GM21723 (cell line): ENCODE measurements around the gene AK5.
"Not testable (repeated sequence)": the region's sequence is repeated elsewhere in the genome, so short reads cannot be mapped to it uniquely, and the experiment has no call there.

Experiments
- ATAC-seq: cut with Tn5 transposase; IDR thresholded peaks from one replicate; pipeline ENCODE4 v1.9.1; 2021; ENCODE audit warnings: mild to moderate bottlenecking, moderate library complexity; ENCODE audit not compliant: unreplicated experiment

AK5 gene

GRCh38 chr1:77287535-77287934 lies 5.7 kb downstream of the AK5 start:
- no peak for ATAC-seq

- ATAC-seq, result no peak
These were observed 6.5 kb downstream of the AK5 start for GRCh38 chr1:77288275-77288674.

DNA sequence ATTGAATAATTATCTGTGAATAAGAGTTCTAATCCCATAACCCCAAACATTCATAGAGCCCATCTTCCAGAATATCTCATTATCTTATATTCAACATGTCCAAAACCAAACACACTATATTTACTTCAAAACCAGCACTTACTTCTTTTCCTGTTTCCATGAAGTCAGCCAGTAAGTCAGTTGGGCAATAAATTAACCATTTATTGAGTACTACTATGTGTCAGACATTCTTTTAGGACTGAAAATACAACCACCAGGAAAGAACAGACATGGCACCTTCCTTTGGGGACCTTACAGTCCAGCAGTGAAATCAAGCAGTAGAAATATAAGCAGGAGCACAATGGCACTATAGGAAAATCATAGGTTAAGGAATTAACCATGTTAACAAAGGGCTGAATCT lies 8.8 kb downstream of the AK5 start:
- ATAC-seq, result no peak

- no peak for ATAC-seq
These were observed 10.7 kb downstream of the AK5 start for GRCh38 chr1:77292551-77292950.

DNA sequence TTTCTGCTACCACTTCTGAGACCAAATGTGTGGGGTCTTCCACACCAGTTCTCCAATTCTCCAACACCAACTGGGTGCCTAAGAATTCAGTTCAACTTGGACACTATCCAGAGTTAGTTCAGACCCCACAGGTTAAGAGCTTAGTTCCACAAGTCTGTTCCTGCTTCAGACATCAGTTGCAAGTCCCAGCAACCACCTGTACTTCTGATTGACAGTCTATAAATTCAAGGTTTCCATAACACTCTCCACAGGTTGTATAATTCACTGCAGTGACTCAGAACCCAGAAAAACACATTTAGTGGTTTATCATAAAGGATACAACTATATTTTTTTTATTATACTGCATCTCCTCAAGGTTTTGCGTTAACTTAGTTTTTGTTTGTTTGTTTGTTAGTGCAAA lies 18.7 kb downstream of the AK5 start:
- ATAC-seq, result no peak

DNA sequence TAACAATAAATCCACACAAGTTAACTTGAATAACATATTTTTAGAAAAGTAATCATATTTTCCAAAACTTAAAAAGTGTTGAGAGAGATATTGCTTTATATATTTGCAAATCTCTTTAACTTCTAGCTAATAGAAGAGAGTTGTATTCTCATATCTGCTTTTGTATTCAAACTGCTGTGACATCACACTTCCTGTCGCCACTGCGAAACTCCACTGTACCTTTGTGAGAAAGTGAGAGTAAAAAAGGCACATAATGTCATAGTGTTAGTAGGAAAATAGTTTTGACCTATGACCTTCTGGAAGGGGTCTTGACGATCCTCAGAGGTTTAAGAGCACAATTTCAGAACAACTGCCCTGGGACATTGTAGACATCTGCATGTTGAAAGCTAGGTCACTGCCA lies 21.6 kb downstream of the AK5 start:
- ATAC-seq, result no peak

DNA sequence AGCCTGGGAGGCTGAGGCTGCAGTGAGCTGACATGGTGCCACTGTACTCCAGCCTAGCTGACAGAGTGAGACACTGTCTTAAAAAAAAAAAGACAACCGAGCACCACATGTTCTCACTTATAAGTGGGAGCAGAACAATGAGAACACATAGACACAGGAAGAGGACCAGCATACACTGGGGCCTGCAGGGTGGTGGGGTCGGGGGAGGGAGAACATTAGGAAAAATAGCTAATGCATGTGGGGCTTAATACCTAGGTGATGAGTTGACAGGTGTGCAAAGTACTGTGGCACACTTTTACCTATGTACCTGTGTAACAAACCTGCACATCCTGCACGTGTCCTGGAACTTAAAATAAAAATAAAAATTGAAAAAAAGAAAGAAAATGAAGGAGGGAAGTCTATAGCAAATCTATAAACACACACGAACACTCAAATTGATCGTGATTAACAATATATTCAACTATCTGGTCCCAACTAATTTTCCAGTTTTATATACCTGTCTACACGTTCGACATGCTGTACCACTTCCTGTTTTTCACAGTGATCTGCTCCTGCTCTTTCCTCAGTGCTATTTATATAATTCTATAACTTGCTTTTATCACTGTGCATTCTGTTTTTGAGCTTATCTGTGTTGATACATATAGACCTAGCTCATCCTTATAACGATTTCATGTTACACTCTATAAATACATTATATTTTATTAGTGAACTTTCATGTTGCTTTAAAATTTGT lies 27.2 kb downstream of the AK5 start:
- ATAC-seq, result no peak

DNA sequence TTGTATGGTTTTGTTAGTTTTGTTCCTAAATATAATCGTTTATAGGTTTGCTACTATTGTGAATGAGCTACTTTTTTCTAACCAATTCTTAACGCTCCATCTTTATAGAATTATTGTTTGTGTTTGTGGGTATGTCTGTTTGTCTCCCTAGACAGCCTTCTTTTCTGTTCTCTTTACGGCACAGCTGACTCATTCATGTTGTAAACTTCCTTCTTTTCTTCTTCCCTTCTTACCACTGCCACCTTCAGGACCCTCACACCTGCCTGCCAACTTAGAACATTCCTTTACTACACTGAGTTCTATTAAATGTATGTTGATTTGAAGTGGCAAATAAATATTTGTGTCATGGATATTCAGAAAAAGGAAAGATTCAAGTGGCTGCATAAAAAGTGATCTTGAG lies 29.1 kb downstream of the AK5 start:
- no peak for ATAC-seq

GRCh38 chr1:77312364-77312763 lies 30.5 kb downstream of the AK5 start:
- ATAC-seq, result not testable (repeated sequence)

- peak; percentile 73 for ATAC-seq
These were observed 31.7 kb downstream of the AK5 start for GRCh38 chr1:77313491-77313890.

DNA sequence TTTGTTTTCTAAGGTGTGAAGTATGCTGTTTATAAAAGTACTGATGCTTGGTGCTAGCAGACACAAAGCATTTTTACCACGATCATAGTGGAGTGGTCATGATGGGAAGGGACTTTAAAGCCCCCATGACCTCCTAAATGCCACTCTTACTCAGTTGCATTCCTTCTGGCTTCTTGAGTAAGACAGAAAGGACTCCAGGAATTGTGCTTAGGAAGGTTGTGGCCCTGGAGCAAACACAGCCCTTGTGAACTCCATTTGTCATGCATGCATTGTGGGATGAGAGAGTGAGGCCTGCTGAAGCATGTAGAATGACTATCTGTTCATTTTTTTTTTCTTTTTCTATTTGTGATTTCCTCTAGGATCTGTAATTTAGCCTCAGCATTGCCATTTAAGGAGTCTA lies 34.2 kb downstream of the AK5 start:
- ATAC-seq, result no peak

DNA sequence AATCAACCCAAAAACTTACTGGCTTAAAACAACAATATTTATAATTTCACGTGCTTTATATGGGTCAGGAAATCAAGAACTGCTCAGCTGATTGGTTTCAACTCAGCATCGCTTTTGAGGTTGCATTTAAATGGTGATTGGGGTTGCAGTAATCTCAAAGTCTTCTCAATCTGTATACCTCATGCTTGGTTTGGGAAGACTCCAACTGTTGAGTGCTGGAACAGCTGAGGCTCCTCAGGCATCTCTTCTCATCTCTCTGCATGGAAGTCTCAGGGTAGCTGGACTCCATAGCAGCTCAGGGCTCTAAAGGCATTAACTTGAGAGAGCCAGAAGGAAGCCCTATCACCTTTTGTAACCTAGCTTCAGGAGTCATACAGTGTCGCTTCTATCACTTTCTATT lies 35.1 kb downstream of the AK5 start:
- no peak for ATAC-seq

DNA sequence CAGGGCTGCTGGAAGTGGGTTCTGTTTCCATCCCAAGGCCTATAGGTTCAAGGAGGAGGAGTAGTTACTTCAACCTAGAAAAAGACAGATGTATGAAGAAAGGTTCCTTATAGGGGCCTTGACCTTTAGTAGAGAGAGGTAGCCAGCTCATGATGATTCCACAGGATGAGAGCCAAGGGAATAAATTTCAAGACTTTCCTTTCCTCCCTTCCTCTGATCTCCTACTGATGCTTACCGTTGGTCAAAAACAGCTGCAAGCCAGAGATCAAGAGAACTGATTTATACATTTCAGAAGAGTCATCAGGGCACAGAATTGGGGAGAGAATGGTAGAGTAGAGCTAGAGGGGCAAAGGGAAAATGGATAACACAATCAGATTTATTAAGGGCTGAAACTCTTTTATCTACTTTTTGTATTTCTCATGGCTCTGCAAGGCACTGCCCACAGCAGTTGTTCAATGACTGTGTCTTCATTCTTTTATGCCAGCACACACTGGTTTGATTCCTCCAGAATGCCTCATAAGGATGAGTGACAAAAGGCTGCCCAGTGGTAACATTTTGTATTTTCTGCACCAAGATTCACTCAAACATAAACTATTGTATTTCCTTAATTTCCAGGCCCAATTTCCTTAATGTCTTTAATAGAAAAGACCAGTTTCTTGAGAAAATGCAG lies 37.4 kb downstream of the AK5 start:
- no peak for ATAC-seq

- no peak for ATAC-seq
These were observed 40.5 kb downstream of the AK5 start for GRCh38 chr1:77322061-77322900.

DNA sequence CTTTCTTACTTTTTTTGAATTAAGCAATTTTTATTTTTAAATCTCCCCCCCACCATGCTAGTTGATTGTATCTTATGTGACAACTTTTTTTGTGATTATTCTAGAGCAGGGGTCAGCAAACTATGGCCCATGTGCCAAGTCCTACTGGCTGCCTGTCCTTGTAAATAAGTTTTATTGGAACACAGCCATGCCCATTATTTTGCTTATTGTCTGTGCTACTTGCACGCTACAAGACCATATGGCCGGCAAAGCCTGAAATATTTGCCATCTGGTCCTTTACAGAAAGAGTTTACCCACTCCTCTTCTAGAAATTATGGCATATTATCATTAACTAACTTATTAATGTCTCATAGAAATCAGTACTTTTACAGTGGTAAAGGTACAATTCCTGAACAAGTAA lies 51.7 kb downstream of the AK5 start:
- no peak for ATAC-seq

- ATAC-seq, result no peak
These were observed 54.9 kb downstream of the AK5 start for GRCh38 chr1:77336729-77337128.

- no peak for ATAC-seq
These were observed 57.5 kb downstream of the AK5 start for GRCh38 chr1:77339326-77339725.

- no peak for ATAC-seq
These were observed 59.4 kb downstream of the AK5 start for GRCh38 chr1:77341195-77341594.

GRCh38 chr1:77342745-77343144 lies 60.9 kb downstream of the AK5 start:
- no peak for ATAC-seq

DNA sequence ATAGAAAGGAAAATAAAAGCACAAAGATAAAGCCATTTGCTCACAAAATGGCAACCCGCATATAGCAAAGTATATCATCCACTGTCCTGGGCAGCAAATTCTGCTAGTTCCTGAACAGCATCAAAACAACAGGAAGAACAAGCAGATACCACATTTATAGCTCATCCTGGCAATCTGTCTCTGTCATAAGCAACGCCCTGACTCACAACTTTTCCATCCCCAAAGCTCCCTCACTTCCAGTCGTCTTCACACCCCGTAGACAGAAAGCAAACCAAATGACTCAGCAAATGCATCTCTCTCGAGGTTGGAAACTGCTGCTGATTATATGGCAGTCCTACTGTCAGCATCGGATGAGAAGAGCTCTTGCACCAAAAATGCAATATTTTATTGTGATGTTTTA lies 65.8 kb downstream of the AK5 start:
- ATAC-seq, result no peak

- no peak for ATAC-seq
These were observed 66.7 kb downstream of the AK5 start for GRCh38 chr1:77348549-77348948.

DNA sequence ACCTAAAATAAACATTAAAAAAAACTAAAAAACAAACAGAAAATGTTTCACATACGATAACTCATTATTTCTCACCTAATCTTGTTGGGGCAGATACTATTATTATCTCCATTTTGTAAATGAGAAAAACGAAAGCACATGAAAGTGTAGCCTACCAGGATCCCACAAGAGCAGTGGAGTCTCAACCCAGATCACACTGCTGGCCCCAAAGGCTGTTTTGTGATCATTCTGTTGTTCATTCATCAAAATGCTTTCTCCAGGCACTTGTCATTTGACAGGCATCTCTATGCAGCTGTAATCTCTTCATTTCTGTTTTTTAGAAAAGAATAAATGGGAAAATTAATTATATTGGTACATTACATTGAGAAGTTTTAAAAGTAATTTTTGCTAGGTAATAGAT lies 67.5 kb downstream of the AK5 start:
- ATAC-seq, result no peak
